ENCODE results near the gene DICER1.

DNA sequence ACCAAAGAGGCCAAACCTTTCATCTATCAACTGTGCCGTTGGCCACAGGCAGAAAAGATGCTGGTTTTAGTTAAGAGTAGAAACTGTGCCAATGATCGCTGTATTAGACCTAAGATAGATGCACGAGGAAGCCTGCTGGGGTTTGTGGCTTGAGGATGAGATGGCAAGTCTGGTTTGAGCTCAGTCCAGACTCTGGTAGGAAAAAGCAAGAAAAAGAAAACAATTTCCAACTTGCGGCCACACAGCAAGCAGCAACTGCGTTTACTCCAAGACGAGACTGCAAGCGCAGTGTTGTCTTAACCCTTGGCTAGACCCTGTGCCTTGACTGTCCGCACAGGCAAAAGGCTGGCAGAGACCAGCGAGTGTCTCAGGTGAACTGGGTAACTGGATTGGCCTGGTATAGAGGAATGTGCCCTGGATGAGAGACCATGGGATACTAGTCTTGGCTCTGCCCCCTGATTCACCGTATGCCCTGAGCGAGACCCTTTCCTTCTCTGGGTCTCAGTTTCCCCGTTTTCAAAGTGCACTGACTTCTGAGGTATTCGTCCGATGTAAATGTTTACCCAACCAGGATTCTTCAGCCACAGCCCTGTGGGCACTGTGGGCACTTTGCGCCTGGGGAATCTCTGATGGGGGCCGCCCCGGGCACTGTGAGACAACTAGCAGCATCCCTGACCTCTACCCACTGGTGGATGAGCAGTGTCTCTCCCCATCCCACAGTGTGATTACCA lies 113.4 kb downstream of the DICER1 start:
- TF ChIP-seq, protein P1, sequence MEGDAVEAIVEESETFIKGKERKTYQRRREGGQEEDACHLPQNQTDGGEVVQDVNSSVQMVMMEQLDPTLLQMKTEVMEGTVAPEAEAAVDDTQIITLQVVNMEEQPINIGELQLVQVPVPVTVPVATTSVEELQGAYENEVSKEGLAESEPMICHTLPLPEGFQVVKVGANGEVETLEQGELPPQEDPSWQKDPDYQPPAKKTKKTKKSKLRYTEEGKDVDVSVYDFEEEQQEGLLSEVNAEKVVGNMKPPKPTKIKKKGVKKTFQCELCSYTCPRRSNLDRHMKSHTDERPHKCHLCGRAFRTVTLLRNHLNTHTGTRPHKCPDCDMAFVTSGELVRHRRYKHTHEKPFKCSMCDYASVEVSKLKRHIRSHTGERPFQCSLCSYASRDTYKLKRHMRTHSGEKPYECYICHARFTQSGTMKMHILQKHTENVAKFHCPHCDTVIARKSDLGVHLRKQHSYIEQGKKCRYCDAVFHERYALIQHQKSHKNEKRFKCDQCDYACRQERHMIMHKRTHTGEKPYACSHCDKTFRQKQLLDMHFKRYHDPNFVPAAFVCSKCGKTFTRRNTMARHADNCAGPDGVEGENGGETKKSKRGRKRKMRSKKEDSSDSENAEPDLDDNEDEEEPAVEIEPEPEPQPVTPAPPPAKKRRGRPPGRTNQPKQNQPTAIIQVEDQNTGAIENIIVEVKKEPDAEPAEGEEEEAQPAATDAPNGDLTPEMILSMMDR (IDR thresholded peaks at IDR 0.05; ENCODE audit: low read depth, low read length): no peak
- no peak for TF ChIP-seq EZH2phosphoT487 (IDR thresholded peaks at IDR 0.05; ENCODE audit: low read depth)
